Vagina (tissue), 2 donors: ENCODE data around the gene PEBP1.

Experiments used
- POLR2A ChIP-seq, 2 donors: fragments of 450-650 bp; IDR thresholded peaks; one replicate each; pipeline ENCODE4 v1.6.1; 2017; ENCODE audit warnings: antibody characterized with exemption in 2 of 2, mild to moderate bottlenecking in 2 of 2, moderate library complexity in 2 of 2
- TF ChIP-seq, protein P1 (sequence below), 3 experiments: fragments of 450-650 bp in 2 of 3; fragments of 200-600 bp in 1 of 3; sonication (generic) in 1 of 3; IDR thresholded peaks; one replicate each; pipeline ENCODE4 v1.5.1; 2017 to 2019; ENCODE audit warnings: antibody characterized with exemption in 3 of 3, mild to moderate bottlenecking in 2 of 3, moderate library complexity in 2 of 3

DNA sequence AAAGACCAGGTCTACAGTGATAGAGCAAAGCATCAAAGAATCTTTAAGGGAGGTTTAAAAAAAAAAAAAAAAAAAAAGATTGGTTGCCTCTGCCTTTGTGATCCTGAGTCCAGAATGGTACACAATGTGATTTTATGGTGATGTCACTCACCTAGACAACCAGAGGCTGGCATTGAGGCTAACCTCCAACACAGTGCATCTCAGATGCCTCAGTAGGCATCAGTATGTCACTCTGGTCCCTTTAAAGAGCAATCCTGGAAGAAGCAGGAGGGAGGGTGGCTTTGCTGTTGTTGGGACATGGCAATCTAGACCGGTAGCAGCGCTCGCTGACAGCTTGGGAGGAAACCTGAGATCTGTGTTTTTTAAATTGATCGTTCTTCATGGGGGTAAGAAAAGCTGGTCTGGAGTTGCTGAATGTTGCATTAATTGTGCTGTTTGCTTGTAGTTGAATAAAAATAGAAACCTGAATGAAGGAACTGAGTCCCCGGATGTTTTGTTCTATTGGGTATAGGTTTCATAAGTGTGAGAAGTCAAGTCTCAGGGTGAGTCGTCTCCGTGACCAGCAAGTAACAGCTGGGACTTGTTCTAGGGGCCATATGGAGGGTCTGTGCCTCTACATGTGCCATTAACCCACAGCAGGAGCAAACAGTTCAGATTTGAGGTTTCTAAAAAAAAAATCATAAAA is 9.3 kb downstream of the PEBP1 start:
- no peak for TF ChIP-seq POLR2A (IDR thresholded peaks at IDR 0.05)
- TF ChIP-seq, protein P1, sequence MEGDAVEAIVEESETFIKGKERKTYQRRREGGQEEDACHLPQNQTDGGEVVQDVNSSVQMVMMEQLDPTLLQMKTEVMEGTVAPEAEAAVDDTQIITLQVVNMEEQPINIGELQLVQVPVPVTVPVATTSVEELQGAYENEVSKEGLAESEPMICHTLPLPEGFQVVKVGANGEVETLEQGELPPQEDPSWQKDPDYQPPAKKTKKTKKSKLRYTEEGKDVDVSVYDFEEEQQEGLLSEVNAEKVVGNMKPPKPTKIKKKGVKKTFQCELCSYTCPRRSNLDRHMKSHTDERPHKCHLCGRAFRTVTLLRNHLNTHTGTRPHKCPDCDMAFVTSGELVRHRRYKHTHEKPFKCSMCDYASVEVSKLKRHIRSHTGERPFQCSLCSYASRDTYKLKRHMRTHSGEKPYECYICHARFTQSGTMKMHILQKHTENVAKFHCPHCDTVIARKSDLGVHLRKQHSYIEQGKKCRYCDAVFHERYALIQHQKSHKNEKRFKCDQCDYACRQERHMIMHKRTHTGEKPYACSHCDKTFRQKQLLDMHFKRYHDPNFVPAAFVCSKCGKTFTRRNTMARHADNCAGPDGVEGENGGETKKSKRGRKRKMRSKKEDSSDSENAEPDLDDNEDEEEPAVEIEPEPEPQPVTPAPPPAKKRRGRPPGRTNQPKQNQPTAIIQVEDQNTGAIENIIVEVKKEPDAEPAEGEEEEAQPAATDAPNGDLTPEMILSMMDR (IDR thresholded peaks at IDR 0.05): no peak
